GM12878 (cell line): Measurements from ENCODE around the gene MMP27. TPM values are rescaled to one million over a fixed set of nuclear protein-coding genes. Genes with fewer than 3 reads are reported as not detected.

Experiments
- ATAC-seq: fragments of 200-7000 bp; cut with Tn5 transposase; 3 replicates; pipeline ENCODE4 v1.9.1; 2020; ENCODE audit warnings: mild to moderate bottlenecking, moderate library complexity
- BruUV-seq: library from RNA; stranded (reverse); fragments of 400-500 nt; replicated peaks from 2 replicates; lab custom pipeline; 2021; lab: Mats Ljungman, UMichigan
- CTCF ChIA-PET: fragments of 300-600 bp; sonication (Branson Sonifier 250); formaldehyde crosslinking; extraction: SDS; loops from one replicate; lab custom pipeline; 2021; ENCODE audit warnings: inconsistent platforms; lab: Yijun Ruan, JAX
- POLR2A ChIA-PET: fragments of 350-600 bp; formaldehyde crosslinking; extraction: SDS; loops from one replicate; lab custom pipeline; 2021; ENCODE audit warnings: inconsistent platforms; lab: Charles Lee
- RAD21 ChIA-PET: fragments of 300-600 bp; sonication (Branson Sonifier 250); formaldehyde crosslinking; loops from one replicate; lab custom pipeline; 2023; ENCODE audit warnings: antibody characterized with exemption; ENCODE audit not compliant: unreplicated experiment; lab: Charles Lee
- SMC1A ChIA-PET: fragments of 300-600 bp; sonication (Branson Sonifier 250); formaldehyde crosslinking; loops from one replicate; lab custom pipeline; 2023; ENCODE audit not compliant: unreplicated experiment, uncharacterized antibody; lab: Charles Lee
- DNase-seq: peaks from one replicate; pipeline ENCODE4 v3.0.0-alpha.2; 2011; ENCODE audit warnings: low read depth, low spot score
- FAIRE-seq: peaks from 3 replicates; lab custom pipeline; 2011; peaks lifted over from hg19 to GRCh38; lab: Jason Lieb, UNC
- H2AFZ ChIP-seq: 2 replicates; pipeline ENCODE4 v1.6.0; 2011; ENCODE audit warnings: low read depth, low read length, control low read depth; ENCODE audit not compliant: control insufficient read depth
- H3K27ac ChIP-seq: 2 replicates; pipeline ENCODE4 v1.5.1; 2011; ENCODE audit warnings: control low read depth; ENCODE audit not compliant: control insufficient read depth, insufficient read depth
- H3K27me3 ChIP-seq, 2 experiments: replicated peaks in 1 of 2; 2 replicates each; pipeline versions ENCODE4 v1.6.0 to v1.6.1; 2011; ENCODE audit warnings: low read length in 1 of 2; ENCODE audit not compliant: control insufficient read depth in 2 of 2, insufficient read depth in 2 of 2
- H3K36me3 ChIP-seq, 2 experiments: 2 replicates each; pipeline ENCODE4 v1.5.1; 2011; ENCODE audit warnings: low read length in 1 of 2; ENCODE audit not compliant: control insufficient read depth in 2 of 2, insufficient read depth in 2 of 2
- H3K4me1 ChIP-seq: 2 replicates; pipeline ENCODE4 v1.6.1; 2011; ENCODE audit warnings: mild to moderate bottlenecking, low read length, moderate library complexity, mixed read lengths; ENCODE audit not compliant: control insufficient read depth, insufficient read depth
- H3K4me2 ChIP-seq: 2 replicates; pipeline ENCODE4 v1.6.0; 2011; ENCODE audit warnings: control low read depth; ENCODE audit not compliant: control insufficient read depth, insufficient read depth
- H3K4me3 ChIP-seq: fragments of 200-600 bp; sonication (generic); 2 replicates; pipeline ENCODE4 v1.5.1; 2016
- H3K79me2 ChIP-seq: 2 replicates; pipeline ENCODE4 v1.6.0; 2011; ENCODE audit warnings: low read length; ENCODE audit not compliant: control insufficient read depth, insufficient read depth
- H3K9ac ChIP-seq: 2 replicates; pipeline ENCODE4 v1.8.0; 2011; ENCODE audit warnings: low read length, control low read depth, mixed read lengths; ENCODE audit not compliant: control insufficient read depth, insufficient read depth
- H3K9me3 ChIP-seq: replicated peaks from 3 replicates; pipeline ENCODE4 v1.5.1; 2011; ENCODE audit warnings: mild to moderate bottlenecking, low read length; ENCODE audit not compliant: control insufficient read depth, insufficient read depth
- H4K20me1 ChIP-seq: 2 replicates; pipeline ENCODE4 v1.6.0; 2011; ENCODE audit not compliant: control insufficient read depth, insufficient read depth
- ATF3 ChIP-seq: IDR thresholded peaks from 2 replicates; pipeline ENCODE4 v1.6.1; 2011; ENCODE audit warnings: low read depth, mild to moderate bottlenecking, low read length, moderate library complexity, borderline replicate concordance; ENCODE audit errors: extremely low read depth
- BRCA1 ChIP-seq: IDR thresholded peaks from 2 replicates; pipeline ENCODE4 v1.6.1; 2011; ENCODE audit warnings: low read depth, low read length, improper control_type of control experiment
- CBX3 ChIP-seq: fragments of 200-600 bp; sonication (generic); IDR thresholded peaks from 2 replicates; pipeline ENCODE4 v1.6.1; 2016; ENCODE audit warnings: low read depth, borderline replicate concordance
- CEBPB ChIP-seq, 2 experiments: fragments of 150-350 bp in 1 of 2; IDR thresholded peaks; 2 replicates each; pipeline ENCODE4 v1.6.1; 2012 to 2014; ENCODE audit warnings: low read depth in 2 of 2, low read length in 2 of 2, borderline replicate concordance in 1 of 2, inconsistent platforms in 1 of 2
- CREB1 ChIP-seq: IDR thresholded peaks from 2 replicates; pipeline ENCODE4 v1.6.1; 2012; ENCODE audit warnings: low read depth, mild to moderate bottlenecking, inconsistent platforms
- CUX1 ChIP-seq: IDR thresholded peaks from 2 replicates; pipeline ENCODE4 v1.6.1; 2012; ENCODE audit warnings: improper control_type of control experiment, low read depth, low read length; ENCODE audit not compliant: insufficient replicate concordance
- IKZF2 ChIP-seq, 2 experiments: fragments of 450-650 bp; IDR thresholded peaks; 2 replicates each; pipeline ENCODE4 v1.6.1; 2017; ENCODE audit warnings: mild to moderate bottlenecking in 2 of 2, moderate library complexity in 2 of 2
- JUND ChIP-seq: IDR thresholded peaks from 2 replicates; pipeline ENCODE4 v1.6.1; 2012; ENCODE audit warnings: low read depth, mild to moderate bottlenecking, low read length, improper control_type of control experiment, moderate library complexity
- TCF7 ChIP-seq: IDR thresholded peaks from 2 replicates; pipeline ENCODE4 v1.6.1; 2014; ENCODE audit warnings: antibody characterized with exemption, borderline replicate concordance
- WRNIP1 ChIP-seq: IDR thresholded peaks from 2 replicates; pipeline ENCODE4 v1.6.1; 2011; ENCODE audit warnings: low read depth, low read length, improper control_type of control experiment, borderline replicate concordance
- YY1 ChIP-seq: IDR thresholded peaks from 2 replicates; pipeline ENCODE4 v1.6.1; 2011; ENCODE audit warnings: low read depth, mild to moderate bottlenecking, low read length
- ZBTB33 ChIP-seq: fragments of 450-650 bp; IDR thresholded peaks from 2 replicates; pipeline ENCODE4 v1.6.1; 2017; ENCODE audit warnings: mild to moderate bottlenecking
- WGBS: methylation state at CpG from one replicate; pipeline ENCODE4 v1.1.6; 2016; ENCODE audit warnings: low lambda C conversion rate; ENCODE audit not compliant: insufficient replicate concordance, insufficient coverage; ENCODE audit errors: missing lambda C conversion rate; 5-methylcytosine and 5-hydroxymethylcytosine counted together
- in situ Hi-C: fragments of 300-500 bp; cut with MboI; formaldehyde crosslinking; loops from 9 replicates; pipeline ENCODE4 v1.14.3; 2018; ENCODE audit warnings: mixed read lengths
- intact Hi-C: fragments of 100-400 bp; cut with micrococcal nuclease; formaldehyde crosslinking; loops from one replicate; pipeline ENCODE4 v1.14.2; 2022; ENCODE audit not compliant: unreplicated experiment
- polyA plus RNA-seq, 11 experiments: library from polyadenylated mRNA; depleted of rRNA in 4 of 11; unstranded in 6 of 11; stranded (reverse) in 5 of 11; fragments of >200 nt; fragmentation: Nextera tagmentation in 4 of 11; fragmentation: Illumina TruSeq in 1 of 11; extraction: Ambion mirVana in 4 of 11; extraction: Trizol in 1 of 11; gene quantifications; 1 replicate in 1 of 11; 2 replicates in 10 of 11; pipeline versions ENCODE4 v1.2.1 to v1.2.3, GENCODE V29; 2011 to 2016; ENCODE audit warnings: inconsistent platforms in 2 of 11, missing spikeins in 2 of 11, low read depth in 1 of 11
- total RNA-seq, 4 experiments: library from RNA; depleted of rRNA in 3 of 4; stranded (reverse); fragments of >200 nt in 3 of 4; fragmentation: Illumina TruSeq in 1 of 4; extraction: Trizol in 1 of 4; gene quantifications; 2 replicates each; pipeline versions ENCODE4 v1.2.1 to v1.2.3, GENCODE V29; 2013 to 2021
- TF ChIP-seq, protein P1 (sequence below): fragments of 450-650 bp; conservative IDR thresholded peaks from 2 replicates; pipeline ENCODE4 v1.6.1; 2017; ENCODE audit warnings: mild to moderate bottlenecking, moderate library complexity
- TF ChIP-seq, protein P2 (sequence below): fragments of 450-650 bp; IDR thresholded peaks from 2 replicates; pipeline ENCODE4 v1.6.1; 2014; ENCODE audit warnings: mild to moderate bottlenecking

The MMP27 gene
- total and polyA plus RNA-seq, 10 of the 15 experiments (the other 5 are each of a cell fraction or from before 2014, with no cell fraction given), result not detected

DNA sequence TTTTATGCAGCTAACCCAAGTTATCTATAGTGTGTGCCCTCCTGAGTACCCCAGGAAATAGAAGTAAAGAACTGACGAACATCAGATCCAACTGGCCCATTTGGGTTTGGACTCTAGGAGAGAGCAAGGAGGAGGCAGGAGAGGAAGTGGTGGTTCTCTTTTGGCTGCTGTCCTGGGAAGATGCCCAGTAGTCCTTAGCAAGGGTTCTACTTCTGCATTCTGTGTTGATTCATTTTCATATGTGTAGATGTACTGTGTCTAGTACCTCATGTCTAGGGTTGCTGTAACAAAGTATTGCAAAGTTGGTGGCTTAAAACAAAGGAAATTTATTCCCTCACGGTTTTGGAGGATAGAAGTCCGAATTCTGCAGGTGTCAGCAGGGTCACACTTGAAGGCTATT, 6.6 kb upstream of the MMP27 start:
- H3K36me3 ChIP-seq, result no peaks in the 10 kb centered on the region
- ChIA-PET CTCF (interaction anchor here (0.6 kb wide), 1 partner anchor 25 kb away, joined by 3 read pairs; no protein-coding TSS in a partner anchor), RAD21 (no interaction called here), SMC1A (no interaction called here), POLR2A (no interaction called here)
- H3K4me1 ChIP-seq, result no peaks in the 10 kb centered on the region
- no peak overlapping the region for H3K9ac ChIP-seq
- no peak overlapping the region for H3K4me2 ChIP-seq
- H4K20me1 ChIP-seq, result no peaks in the 10 kb centered on the region
- no peaks in the 10 kb centered on the region; a peak in 1 of 4 replicates for H3K27me3 ChIP-seq
- no peak overlapping the region for H3K27ac ChIP-seq
- H2AFZ ChIP-seq, result no peak overlapping the region
- in situ Hi-C loops, result no loop called here
- no peak for ATAC-seq
- FAIRE-seq, result no peak
- WGBS, result 3% methylated on average over 3 of the region's 3 CpGs
- no peaks in the 10 kb centered on the region for H3K9me3 ChIP-seq
- intact Hi-C loops, result no loop called here
- no peak for DNase-seq
- H3K4me3 ChIP-seq, result no peak overlapping the region
- BruUV-seq, result no TSS peak
- H3K79me2 ChIP-seq, result no peaks in the 10 kb centered on the region
- TF ChIP-seq WRNIP1, result no peak
- no peak for TF ChIP-seq IKZF2 (IDR thresholded peaks at IDR 0.05)
- no peak for TF ChIP-seq YY1
- TF ChIP-seq, protein P1, sequence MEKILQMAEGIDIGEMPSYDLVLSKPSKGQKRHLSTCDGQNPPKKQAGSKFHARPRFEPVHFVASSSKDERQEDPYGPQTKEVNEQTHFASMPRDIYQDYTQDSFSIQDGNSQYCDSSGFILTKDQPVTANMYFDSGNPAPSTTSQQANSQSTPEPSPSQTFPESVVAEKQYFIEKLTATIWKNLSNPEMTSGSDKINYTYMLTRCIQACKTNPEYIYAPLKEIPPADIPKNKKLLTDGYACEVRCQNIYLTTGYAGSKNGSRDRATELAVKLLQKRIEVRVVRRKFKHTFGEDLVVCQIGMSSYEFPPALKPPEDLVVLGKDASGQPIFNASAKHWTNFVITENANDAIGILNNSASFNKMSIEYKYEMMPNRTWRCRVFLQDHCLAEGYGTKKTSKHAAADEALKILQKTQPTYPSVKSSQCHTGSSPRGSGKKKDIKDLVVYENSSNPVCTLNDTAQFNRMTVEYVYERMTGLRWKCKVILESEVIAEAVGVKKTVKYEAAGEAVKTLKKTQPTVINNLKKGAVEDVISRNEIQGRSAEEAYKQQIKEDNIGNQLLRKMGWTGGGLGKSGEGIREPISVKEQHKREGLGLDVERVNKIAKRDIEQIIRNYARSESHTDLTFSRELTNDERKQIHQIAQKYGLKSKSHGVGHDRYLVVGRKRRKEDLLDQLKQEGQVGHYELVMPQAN, result no peak
- TF ChIP-seq ZBTB33, result no peak
- no peak for TF ChIP-seq JUND
- no peak for TF ChIP-seq CEBPB (IDR thresholded peaks at IDR 0.05; ENCODE audit: borderline replicate concordance in 1 of 2, low read depth in 2 of 2, low read length in 2 of 2)
- no peak for TF ChIP-seq CBX3
- no peak for TF ChIP-seq BRCA1
- TF ChIP-seq, protein P2, sequence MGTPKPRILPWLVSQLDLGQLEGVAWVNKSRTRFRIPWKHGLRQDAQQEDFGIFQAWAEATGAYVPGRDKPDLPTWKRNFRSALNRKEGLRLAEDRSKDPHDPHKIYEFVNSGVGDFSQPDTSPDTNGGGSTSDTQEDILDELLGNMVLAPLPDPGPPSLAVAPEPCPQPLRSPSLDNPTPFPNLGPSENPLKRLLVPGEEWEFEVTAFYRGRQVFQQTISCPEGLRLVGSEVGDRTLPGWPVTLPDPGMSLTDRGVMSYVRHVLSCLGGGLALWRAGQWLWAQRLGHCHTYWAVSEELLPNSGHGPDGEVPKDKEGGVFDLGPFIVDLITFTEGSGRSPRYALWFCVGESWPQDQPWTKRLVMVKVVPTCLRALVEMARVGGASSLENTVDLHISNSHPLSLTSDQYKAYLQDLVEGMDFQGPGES, result no peak
- TF ChIP-seq TCF7, result no peak
- TF ChIP-seq CREB1, result no peak
- no peak for TF ChIP-seq ATF3
- no peak for TF ChIP-seq CUX1
